Measurements from ENCODE around the gene AMH. TPM values are rescaled to one million over a fixed set of nuclear protein-coding genes. Genes with fewer than 3 reads are reported as not detected.

Gene AMH
- polyA plus RNA-seq, 1 experiment: not detected

DNA sequence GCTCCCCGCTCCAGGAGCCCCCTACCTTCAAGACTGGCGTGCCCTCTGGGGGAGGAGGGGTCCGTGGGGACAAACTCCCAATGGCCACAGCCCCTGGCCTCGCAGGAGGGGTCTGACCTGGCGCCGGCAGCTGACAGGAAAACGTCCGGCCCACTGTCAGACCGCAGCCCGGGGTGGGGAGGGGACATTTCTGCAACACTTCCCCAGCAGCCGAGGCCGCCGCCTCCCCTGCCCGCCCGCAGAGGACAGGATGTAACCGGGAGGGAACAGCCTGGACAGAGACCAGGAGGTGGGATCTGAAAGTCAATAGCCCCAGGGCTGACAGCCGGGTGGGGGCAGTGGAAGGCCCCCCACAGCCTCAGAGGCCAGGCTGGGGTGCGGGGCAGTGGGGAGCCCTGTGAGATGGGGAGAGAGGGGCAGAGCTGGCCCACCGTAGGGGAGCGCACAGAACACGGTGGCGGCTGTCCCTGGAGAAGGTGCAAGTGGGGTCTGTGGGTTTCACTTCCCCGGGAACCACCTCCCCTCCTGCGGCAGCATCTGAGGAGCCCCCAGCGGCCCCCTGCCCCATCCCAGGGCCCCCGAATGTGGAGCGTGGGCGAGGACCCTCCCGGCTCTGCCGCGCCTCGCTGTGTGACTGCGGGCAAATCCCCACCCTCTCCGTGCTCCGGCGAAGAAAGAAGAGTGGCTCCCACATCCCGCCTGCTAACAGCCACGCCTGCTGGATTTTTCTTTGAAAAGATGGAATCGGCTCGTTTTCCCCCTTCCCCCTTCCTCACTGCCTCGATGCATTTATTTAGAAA, 33.1 kb downstream of the AMH start, which contains the start of gene PEAK3:
Gene PEAK3 (minus strand): TSS at position 114 of the 800 bp plus-strand sequence. CDS start 1,244 bp downstream, outside the sequence.
- CTCF ChIA-PET: no interaction called here
- Histone ChIP-seq H3K27ac (ENCODE audit: low read depth, low read length) (no peak within 1 kb of the TSS), H3K9me3 (ENCODE audit: control insufficient read depth, insufficient read depth, low read length) (peaks cover 4% of the 10 kb centered on the region; the same call in 1 of the 2 replicates), H3K27me3 (ENCODE audit: control insufficient read depth, insufficient read depth, low read length) (peaks cover 5% of the 10 kb centered on the region), H3K4me3 (ENCODE audit: low read depth, low read length) (peak within 1 kb of the TSS; percentile 36)
- POLR2A ChIA-PET: interaction anchor here (1.3 kb wide), 1 partner anchor 11 kb away, joined by 3 read pairs; no protein-coding TSS in a partner anchor
- DNase-seq (ENCODE audit: low read depth, low spot score): no peak
- TF ChIP-seq, protein P1, sequence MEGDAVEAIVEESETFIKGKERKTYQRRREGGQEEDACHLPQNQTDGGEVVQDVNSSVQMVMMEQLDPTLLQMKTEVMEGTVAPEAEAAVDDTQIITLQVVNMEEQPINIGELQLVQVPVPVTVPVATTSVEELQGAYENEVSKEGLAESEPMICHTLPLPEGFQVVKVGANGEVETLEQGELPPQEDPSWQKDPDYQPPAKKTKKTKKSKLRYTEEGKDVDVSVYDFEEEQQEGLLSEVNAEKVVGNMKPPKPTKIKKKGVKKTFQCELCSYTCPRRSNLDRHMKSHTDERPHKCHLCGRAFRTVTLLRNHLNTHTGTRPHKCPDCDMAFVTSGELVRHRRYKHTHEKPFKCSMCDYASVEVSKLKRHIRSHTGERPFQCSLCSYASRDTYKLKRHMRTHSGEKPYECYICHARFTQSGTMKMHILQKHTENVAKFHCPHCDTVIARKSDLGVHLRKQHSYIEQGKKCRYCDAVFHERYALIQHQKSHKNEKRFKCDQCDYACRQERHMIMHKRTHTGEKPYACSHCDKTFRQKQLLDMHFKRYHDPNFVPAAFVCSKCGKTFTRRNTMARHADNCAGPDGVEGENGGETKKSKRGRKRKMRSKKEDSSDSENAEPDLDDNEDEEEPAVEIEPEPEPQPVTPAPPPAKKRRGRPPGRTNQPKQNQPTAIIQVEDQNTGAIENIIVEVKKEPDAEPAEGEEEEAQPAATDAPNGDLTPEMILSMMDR (IDR thresholded peaks at IDR 0.05; ENCODE audit: low read depth, low read length): no peak

DNA sequence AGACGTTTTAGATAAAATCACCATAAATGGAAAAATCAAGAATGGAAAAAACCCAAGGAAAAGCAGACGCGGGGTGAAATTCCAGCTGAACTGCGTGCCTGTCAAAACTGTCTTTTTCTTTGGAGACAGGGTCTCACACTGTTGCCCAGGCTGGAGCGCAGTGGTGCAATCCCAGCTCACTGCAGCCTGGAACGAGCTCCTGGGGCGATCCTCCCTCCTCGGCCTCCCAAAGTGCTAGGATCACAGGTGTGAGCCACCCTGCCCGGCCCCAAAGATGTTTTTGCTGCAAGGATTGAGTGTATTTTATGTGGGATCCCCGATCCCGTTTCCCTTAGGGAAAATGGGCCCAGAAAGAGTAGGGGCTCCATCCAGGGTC, 33.7 kb downstream of the AMH start:
- POLR2A ChIA-PET: interaction anchor here (1.3 kb wide), 1 partner anchor 12 kb away, joined by 3 read pairs; no protein-coding TSS in a partner anchor

DNA sequence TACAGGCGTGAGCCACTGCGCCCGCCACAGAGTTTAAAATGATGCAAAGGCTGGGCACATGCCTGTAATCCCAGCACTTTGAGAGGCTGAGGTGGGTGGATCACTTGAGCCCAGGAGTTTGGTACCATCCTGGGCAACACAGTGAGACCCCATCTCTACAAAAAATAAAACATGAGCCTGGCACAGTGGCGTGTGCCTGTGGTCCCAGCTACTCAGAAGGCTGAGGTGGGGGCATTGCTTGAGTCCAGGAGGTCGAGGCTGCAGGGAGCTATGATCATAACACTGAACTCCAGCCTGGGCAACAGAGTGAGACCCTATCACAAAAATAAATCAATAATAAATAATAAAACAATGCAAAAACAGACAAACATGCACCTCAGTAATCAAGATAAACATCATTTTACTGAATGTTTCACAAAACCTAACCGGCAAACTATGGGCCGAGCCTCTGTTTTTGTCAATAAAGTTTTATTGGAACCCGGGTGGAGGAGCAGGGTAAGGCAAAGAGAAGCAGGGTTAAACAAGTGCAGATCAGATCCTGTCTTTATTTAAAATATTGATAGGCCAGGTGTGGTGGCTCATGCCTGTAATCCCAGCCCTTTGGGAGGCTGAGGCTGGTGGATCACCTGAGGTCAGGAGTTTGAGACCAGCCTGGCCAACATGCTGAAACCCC, 34.8 kb downstream of the AMH start:
- no peak overlapping the region for H3K4me3 ChIP-seq (ENCODE audit: low read depth, low read length)
- ChIA-PET POLR2A (no interaction called here), CTCF (interaction anchor here (1.2 kb wide), 1 partner anchor 10 kb away, joined by 5 read pairs; no protein-coding TSS in a partner anchor)
- peaks cover 4% of the 10 kb centered on the region; the same call in 1 of the 2 replicates for H3K9me3 ChIP-seq (ENCODE audit: control insufficient read depth, insufficient read depth, low read length)
- H3K27ac ChIP-seq (ENCODE audit: low read depth, low read length): no peak overlapping the region
- TF ChIP-seq, protein P1 (IDR thresholded peaks at IDR 0.05; ENCODE audit: low read depth, low read length): no peak
- DNase-seq (ENCODE audit: low read depth, low spot score): no peak
- peaks cover 21% of the 10 kb centered on the region for H3K27me3 ChIP-seq (ENCODE audit: control insufficient read depth, insufficient read depth, low read length)

More for the DNA sequence above, 33.7 kb downstream of the AMH start:
- H3K9me3 ChIP-seq (ENCODE audit: control insufficient read depth, insufficient read depth, low read length): peaks cover 4% of the 10 kb centered on the region; the same call in 1 of the 2 replicates
- no peak overlapping the region for H3K27ac ChIP-seq (ENCODE audit: low read depth, low read length)
- CTCF ChIA-PET: no interaction called here
- no peak overlapping the region for H3K4me3 ChIP-seq (ENCODE audit: low read depth, low read length)
- no peak for DNase-seq (ENCODE audit: low read depth, low spot score)
- peaks cover 11% of the 10 kb centered on the region for H3K27me3 ChIP-seq (ENCODE audit: control insufficient read depth, insufficient read depth, low read length)
- TF ChIP-seq, protein P1 (IDR thresholded peaks at IDR 0.05; ENCODE audit: low read depth, low read length): no peak

DNA sequence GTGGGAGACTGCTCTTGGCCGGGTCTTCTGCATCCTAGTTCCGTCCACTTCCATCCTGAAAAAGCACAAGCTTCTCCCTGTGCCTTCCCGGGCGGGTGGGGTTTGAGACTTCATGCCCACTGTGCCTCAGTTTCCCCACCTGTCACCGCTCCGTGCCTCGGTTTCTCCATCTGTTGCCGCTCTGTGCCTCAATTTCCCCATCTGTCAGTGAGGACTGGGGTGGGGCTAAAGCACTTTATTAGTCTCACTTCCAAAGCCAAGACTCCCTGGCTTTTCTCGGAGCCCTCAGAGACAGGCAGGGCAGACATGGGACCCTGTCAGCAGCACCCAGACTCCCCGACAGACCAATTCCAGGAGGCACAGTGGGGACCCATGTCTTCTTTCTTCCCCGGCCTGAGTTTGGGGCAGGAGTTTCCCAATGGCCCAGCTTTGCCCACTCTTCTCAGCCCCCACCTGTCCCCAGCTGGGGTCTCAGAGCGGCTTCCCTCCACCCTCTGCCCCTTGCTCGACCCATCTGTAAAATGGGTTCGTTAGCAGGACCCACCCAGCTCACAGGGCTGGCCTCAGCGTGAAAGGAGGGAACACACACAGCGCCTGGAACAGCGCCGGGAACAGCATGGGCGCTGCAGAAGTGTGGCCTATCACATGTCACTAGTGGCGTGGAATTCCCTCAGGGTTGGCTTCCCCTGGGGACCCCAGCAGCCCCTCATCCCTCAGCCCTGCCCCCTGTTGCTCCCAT, 37.4 kb downstream of the AMH start:
- POLR2A ChIA-PET: interaction anchor here (0.5 to 1.8 kb wide), 2 partner anchors 8 to 220 kb away, joined by 3 to 6 read pairs; no protein-coding TSS in a partner anchor

More for the DNA sequence above, 37.4 kb downstream of the AMH start:
- TF ChIP-seq, protein P1 (IDR thresholded peaks at IDR 0.05; ENCODE audit: low read depth, low read length): no peak
- no peak for DNase-seq (ENCODE audit: low read depth, low spot score)
- H3K9me3 ChIP-seq (ENCODE audit: control insufficient read depth, insufficient read depth, low read length): peaks cover 4% of the 10 kb centered on the region; the same call in 1 of the 2 replicates
- H3K4me3 ChIP-seq (ENCODE audit: low read depth, low read length): no peak overlapping the region
- CTCF ChIA-PET: no interaction called here
- no peak overlapping the region for H3K27ac ChIP-seq (ENCODE audit: low read depth, low read length)
- peaks cover 39% of the 10 kb centered on the region for H3K27me3 ChIP-seq (ENCODE audit: control insufficient read depth, insufficient read depth, low read length)

All from AG04450 (cell line).